HG03457 (cell line): ENCODE results near the gene PPM1M.

Experiments used
- ATAC-seq: cut with Tn5 transposase; IDR thresholded peaks from one replicate; pipeline ENCODE4 v1.9.1; 2021; ENCODE audit warnings: moderate number of reproducible peaks; ENCODE audit not compliant: unreplicated experiment

Gene PPM1M

DNA sequence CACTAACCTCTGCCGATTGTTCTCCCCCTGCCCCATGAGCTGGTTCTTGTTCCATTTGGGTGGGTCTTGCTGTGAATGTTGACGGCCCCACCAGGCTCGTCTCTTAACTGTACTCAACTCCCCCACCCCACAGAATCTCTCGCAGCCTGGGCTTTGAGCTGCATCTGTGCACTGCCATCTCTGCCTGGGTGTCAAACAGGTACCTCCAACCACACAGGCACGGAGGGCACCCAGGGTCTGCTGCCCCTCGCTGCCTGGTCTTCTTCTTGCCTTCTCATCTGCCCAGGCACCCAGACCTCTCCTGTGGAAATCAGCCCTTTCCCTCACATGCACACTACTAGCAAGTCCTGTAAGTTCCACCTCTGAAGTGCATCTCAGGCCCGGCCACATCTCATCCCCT lies 30.2 kb upstream of the PPM1M start:
- no peak for ATAC-seq

DNA sequence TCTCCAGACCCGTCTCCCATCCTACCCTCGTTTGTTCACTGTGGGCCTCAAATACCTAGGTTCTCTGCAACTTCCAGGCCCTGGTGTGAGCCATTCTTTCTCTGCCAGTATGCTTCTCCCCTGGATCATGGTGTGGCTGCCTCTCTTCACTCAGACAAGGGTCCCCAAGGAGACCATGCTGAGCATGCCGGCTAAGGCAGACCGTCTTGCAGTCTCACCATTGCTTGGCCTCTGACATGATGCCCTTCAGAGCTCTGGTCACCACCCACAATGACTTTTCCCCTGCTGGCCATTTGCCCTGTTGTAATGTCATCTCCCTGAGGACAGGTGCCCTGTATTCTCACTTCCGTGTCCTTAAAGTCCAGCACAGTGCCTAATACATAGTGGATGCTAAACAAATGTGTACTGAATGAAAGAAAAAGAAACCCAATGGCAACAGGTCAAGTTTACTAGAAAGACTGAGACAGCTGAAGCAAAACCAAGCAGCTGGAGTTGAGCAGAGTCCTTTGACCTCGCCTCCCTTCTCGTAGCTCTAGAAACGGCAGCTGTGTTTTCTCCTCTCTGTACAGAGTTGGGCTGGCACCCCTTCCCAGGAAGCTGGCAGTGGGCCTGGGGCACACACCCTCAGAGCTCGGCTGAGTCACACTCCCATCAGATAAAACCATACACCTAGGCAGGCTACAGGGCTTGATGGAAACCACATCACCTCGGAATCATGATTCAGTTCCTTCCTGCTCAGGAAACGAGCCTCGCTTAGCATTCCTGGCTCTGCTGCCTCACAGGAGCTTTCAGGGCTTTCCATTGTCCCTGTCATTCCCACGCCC lies 28.8 kb upstream of the PPM1M start:
- no peak for ATAC-seq

DNA sequence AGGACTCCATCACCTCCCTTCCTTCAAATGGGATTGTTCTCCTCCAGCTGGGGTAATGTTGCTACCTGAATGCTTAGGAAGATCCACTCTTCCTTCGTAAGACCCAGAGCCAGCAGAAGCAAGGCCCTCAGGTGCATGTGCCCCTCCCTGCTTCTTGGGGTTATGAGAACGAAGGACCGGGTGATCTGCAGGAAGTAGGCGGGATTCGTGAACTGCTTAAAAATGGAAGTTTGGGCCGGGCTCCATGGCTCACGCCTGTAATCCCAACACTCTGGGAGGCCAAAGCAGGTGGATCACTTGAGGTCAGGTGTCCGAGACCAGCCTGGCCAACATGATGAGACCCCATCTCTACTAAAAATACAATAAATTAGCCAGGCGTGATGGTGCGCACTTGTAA lies 28.2 kb upstream of the PPM1M start:
- no peak for ATAC-seq

GRCh38 chr3:52218026-52218425 lies 27.5 kb upstream of the PPM1M start:
- no peak for ATAC-seq

DNA sequence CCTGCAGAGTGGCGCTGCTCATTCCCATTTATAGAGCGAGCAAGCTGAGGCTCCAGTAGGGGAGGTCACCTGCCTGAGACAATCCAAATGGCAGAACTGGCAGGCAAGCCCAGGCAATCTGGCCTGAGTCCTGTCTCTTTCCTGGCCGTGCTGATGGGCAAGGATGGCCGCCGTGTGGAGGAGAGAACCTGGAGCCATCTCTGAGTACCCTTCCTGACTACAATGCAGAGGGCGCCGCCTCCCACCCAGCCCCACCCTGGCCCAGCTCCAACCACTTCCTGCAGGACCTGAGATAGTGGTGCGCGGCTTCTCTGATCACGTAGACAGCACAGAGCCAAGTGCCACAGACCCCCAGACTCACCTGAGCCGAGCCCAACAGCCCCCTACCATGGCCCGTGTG lies 27.1 kb upstream of the PPM1M start:
- ATAC-seq = no peak

GRCh38 chr3:52218937-52219650 lies 26.5 kb upstream of the PPM1M start:
- ATAC-seq = no peak

DNA sequence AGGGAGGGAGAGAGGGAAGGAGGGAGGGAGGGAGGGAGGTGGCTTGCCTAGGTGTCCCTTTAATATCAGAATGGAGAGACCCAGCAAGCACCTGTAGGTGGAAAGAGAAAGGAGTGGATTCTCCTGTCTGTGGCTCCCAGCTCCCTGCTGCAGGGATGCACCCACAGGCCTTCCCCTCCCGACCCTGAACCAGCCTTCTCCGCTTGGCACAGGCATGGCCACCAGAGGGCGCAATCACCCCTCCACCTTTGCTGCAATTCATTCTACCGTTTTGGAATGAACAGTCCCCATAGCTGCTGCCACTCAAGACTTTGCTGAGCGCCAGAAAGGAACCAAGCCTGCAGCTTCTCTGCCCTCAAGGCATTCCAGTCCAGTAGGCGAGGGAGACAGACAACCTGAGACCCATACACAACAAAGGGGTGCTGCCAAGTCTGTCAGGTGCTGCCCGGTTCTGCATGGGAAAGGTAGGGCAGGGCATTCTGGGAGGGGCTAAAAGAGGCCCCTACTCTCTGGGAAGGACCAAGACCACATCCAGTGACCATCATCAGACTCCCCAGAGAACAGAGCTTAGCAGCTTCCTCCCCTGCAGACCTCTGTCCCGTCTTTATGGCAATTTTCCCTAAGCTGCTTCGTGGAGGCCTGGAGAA lies 25.1 kb upstream of the PPM1M start:
- no peak for ATAC-seq

- no peak for ATAC-seq
These were observed 24.4 kb upstream of the PPM1M start for GRCh38 chr3:52221141-52221562.

- ATAC-seq = no peak
These were observed 23.8 kb upstream of the PPM1M start for GRCh38 chr3:52221563-52222318.

DNA sequence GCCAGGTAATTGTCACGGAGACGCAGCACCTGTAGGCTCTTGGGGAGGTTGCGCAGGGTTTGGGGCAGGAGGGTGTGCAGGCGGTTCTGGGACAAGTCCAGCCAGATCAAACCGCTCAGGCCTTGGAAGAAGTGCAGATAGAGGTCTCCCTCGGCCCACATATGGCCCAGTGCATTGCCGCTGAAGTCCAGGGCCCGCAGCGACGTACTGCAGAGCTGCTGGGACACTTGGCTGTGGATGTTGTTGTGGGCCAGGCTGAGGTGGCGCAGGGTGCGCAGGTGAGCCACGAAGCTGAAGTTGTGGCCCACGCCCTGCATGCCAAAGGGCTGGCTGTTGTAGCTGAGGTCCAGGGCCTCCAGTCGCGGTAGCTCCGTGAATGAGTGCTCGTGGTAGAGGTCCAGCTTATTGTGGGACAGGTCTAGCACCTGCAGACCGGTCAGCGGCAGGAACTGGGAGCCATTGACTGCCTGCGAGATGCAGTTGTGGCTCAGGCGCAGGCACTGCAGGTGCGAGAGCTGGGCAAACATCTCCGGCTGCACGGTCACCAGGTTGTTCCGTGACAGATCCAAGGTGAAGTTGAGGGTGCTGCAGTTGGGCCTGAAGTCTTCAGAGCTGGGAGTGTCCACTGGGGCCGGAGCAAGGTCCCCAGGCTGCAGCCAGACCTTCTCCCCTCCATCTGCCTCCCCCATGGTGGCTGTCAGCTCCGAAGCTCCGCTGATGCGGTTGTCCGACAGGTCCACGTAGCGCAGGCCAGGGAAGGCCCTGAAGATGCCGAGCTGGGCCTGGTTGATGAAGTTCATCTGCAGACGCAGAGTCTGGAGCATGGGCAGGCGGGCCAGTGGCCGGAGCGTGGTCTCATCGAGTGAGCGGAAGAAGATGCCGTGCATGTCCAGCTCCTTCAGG lies 23.0 kb upstream of the PPM1M start:
- ATAC-seq = no peak

DNA sequence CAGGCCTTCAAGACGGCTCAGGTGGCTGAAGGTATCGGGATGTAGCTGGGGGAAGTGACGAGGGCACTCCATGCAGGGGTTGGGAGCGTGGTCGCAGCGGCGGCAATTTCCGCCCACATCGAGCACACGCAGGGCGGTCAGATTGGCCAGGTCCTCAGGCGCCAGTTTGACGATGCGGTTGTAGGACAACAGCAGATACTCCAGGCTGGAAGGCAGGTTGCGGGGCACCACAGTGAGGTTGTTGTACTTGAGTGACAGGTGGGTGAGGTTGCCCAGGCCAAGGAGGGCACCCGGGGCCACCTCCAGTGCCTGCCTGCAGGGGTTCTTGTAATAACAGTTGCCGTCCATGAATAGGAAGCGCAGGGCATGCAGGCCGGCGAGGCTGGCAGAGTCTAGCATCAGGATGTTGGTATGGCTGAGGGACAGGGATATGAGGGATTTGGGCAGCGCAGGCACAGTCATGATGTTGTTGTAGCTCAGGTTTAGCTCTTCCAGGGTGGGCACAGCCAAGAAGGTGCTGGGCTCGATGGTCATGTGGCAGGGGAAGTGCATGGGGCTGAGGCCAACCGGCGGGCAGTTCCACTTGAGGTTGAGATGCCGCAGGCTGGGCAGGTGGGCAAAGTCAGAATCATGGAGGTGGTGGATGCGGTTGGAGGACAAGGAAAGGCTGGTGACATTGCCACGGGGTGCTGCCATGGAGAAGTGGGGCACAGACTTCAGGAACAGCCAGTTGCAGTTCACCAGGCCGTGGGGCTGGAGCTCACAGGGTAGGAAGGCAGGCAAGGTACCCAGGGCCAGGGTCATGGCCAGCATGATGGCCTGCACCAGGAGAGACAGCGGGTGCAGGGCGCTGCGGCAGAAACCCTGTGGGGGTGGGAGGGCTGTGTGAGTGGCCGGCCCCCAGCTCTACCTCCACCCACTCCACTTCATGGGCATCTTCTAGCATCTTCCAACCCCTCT lies 21.8 kb upstream of the PPM1M start:
- no peak for ATAC-seq

DNA sequence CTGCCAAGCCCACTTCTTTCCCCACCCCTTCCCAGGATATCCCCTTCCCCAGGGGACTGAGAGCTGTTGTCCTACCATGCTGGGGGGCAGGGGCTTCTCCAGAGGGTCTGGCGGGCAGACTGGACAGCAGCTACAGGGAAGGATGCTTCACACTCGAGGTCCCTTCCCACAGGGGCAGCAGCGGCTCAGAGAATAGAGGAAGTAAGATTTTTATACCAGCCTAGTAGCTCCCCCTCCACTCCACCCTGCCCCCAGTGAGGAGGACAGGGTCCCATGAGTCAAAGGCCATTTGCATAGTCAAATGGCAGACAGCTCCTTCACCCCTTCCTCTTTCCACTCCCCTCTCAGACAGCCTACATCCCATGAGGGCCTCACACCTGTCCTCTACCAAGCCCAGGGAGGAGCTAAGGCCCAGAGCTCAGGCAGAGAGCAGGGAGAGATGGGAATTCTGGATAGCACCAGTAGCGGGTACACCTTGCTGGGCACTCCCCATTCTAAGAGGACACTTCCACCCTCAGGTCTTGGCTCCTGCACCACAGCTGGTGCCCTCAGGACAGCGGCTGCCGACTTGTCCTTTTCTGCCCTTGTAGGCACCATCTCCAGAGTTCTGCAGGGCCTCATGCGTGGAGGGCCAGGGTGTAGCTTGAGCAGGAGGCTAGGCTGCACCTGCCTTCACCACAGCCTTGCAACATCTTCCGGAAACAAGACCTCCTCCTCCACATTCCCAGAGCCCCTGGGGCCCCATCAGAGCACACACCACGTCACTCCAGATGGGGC lies 19.9 kb upstream of the PPM1M start, which contains the start of gene TLR9:
TSS of gene TLR9 (minus strand) at position 194 of the 777 bp plus-strand sequence. CDS start at position 78, 116 bp downstream.
- ATAC-seq = peak; percentile 69

GRCh38 chr3:52226229-52226817 lies 19.2 kb upstream of the PPM1M start:
- ATAC-seq = no peak

GRCh38 chr3:52227117-52227516 lies 18.4 kb upstream of the PPM1M start:
- no peak for ATAC-seq

GRCh38 chr3:52227766-52228165 lies 17.8 kb upstream of the PPM1M start:
- ATAC-seq = no peak

DNA sequence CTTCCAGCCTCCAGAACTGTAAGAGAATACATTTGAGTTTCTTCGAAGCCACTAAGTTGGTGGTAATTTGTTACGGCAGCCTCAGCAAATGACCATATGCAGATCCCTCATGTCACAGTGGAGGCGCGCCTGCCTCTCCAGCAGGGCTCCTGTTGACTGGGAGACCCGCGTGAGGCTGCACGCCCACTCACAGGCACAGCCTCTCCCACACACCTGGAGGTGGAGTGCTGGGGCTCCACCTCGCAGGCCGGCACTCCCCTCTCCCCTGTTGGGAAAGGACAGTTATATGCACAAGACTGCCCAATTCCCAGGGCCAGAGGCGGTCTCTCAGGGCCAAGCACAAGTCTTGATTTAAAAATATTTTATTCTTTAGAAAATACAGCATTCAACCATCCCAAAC lies 17.3 kb upstream of the PPM1M start:
- ATAC-seq = no peak

DNA sequence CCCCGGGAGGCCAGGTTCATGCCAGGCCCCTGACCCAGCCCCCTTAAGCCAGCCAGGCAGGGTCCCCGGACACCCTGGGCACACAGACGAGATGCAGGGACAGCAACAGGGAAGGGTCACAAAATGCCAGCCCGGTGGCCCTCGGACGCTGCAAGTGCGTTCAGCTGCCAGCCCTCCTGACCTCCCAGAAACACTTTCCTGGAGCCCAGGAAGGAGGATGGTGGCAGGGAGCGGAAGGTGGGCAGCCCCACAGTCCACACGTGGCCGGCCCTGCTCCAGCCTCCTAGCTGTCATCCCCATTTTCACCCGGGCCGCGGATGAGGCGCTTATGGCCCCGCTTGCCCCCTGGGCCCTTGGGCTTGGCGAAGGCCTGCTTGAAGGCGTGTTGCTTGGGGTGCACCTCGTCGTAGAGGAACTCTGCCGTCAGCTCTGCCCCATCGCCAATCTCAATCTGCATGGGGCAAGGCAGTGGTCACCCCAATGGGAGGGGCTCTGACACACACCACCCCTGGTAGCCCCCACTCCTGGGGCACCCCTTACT lies 16.7 kb upstream of the PPM1M start:
- ATAC-seq = no peak
